Effector memory CD4-positive, alpha-beta T cell (primary cell): ENCODE data around the gene ARHGAP8.

ENCODE experiments used
- DNase-seq, 3 donors: peaks; one replicate each; pipeline ENCODE4 v3.0.0-alpha.2; 2020
- H3K27ac ChIP-seq: 2 replicates; pipeline ENCODE4 v1.7.0; 2013; ENCODE audit warnings: mild to moderate bottlenecking, low read length, moderate library complexity; ENCODE audit not compliant: insufficient read depth, poor library complexity, severe bottlenecking
- H3K27me3 ChIP-seq: replicated peaks from 2 replicates; pipeline ENCODE4 v1.7.0; 2013; ENCODE audit warnings: mild to moderate bottlenecking, low read length; ENCODE audit not compliant: insufficient read depth, control insufficient read depth, poor library complexity, severe bottlenecking
- H3K36me3 ChIP-seq: 2 replicates; pipeline ENCODE4 v1.7.0; 2013; ENCODE audit warnings: mild to moderate bottlenecking, low read length, moderate library complexity; ENCODE audit not compliant: control insufficient read depth, insufficient read depth
- H3K4me1 ChIP-seq: 2 replicates; pipeline ENCODE4 v1.7.0; 2013; ENCODE audit warnings: low read length, mild to moderate bottlenecking; ENCODE audit not compliant: control insufficient read depth, insufficient read depth, poor library complexity, severe bottlenecking
- H3K4me3 ChIP-seq: 2 replicates; pipeline ENCODE4 v1.7.0; 2013; ENCODE audit warnings: low read length, low read depth, mild to moderate bottlenecking; ENCODE audit not compliant: insufficient read depth, poor library complexity, severe bottlenecking
- H3K9me3 ChIP-seq: 2 replicates; pipeline ENCODE4 v1.7.0; 2013; ENCODE audit warnings: mild to moderate bottlenecking, low read length, moderate library complexity; ENCODE audit not compliant: control insufficient read depth

ARHGAP8 gene

GRCh38 chr22:44711241-44711560 is 41.2 kb upstream of the ARHGAP8 start:
- peak overlapping the region; percentile 1 for H3K27ac ChIP-seq

DNA sequence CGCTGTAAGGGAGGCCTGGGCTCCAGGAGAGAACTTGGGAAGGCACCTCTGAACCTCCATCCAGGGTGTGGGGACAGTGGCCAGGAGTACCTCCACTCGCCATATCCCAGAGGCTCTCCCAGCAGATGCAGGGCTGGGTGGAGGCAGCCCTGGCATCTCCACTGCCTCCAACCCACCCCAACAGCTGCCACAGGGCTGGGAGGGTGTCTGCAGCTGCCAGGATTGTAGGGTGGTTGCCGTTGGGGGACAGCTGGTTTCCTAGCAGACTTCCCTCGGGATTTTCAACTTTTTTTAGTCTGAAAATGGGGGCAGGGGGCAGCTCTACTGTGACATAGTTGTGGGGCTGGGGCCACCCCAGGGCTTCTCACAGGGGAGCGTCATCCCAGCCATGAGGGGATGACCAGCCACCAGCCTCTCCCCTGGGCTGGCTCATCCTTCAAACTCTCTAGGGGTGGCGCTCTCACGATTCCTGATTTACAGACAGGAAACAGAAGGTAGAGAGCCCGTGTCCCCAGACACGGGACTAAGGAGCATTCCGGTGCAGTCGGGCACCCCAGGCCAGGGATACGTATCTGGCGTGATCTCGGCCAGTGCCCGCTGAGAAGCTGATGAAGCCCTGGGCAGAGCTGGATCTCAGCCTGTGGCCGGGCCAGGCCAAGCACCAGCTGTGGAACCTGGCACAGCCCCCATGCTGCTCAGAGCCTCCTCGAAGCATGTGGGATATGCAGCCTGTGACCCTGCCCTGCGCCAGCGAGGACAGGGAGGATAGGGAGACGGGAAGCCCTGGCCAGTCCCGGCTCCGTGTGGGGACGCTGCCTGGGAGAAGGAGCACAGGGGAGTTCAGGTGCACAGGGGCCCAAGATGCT is 40.5 kb upstream of the ARHGAP8 start:
- no peak overlapping the region for H3K27ac ChIP-seq
- no peak overlapping the region for H3K4me3 ChIP-seq
- H3K4me1 ChIP-seq = peaks cover 4% of the 10 kb centered on the region
- no peaks in the 10 kb centered on the region for H3K27me3 ChIP-seq
- no peak for DNase-seq
- no peaks in the 10 kb centered on the region for H3K9me3 ChIP-seq
- H3K36me3 ChIP-seq = no peaks in the 10 kb centered on the region

More at GRCh38 chr22:44711241-44711560, 41.2 kb upstream of the ARHGAP8 start:
- Histone ChIP-seq H3K36me3 (no peaks in the 10 kb centered on the region), H3K4me3 (no peak overlapping the region), H3K9me3 (no peaks in the 10 kb centered on the region), H3K4me1 (peaks cover 4% of the 10 kb centered on the region), H3K27me3 (no peaks in the 10 kb centered on the region)
- no peak for DNase-seq

DNA sequence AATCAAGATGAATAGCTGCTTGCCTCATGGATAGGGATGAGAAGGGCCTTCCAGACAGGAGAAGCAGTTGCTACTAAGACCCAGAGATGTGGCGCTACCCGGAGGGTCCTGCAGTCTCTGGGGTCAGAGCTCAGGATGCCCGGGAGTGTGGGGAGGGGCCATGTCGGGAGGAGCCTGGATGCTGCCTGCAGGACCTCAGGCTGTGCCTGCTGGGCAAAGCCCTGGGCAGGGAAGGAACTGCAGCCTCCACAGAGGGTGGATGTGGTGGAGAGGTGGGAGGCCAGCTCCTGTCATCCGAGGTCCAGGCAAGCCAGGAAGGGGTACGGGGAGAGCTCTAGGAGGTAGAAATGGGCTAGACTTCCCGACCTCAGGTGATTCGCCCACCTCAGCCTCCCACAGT is 39.4 kb upstream of the ARHGAP8 start:
- no peaks in the 10 kb centered on the region for H3K9me3 ChIP-seq
- DNase-seq = no peak
- H3K4me3 ChIP-seq = no peak overlapping the region
- H3K27ac ChIP-seq = no peak overlapping the region
- no peaks in the 10 kb centered on the region for H3K27me3 ChIP-seq
- peaks cover 4% of the 10 kb centered on the region for H3K4me1 ChIP-seq
- H3K36me3 ChIP-seq = no peaks in the 10 kb centered on the region

- no peak for DNase-seq
- no peaks in the 10 kb centered on the region for H3K9me3 ChIP-seq
- H3K27me3 ChIP-seq = no peaks in the 10 kb centered on the region
- peaks cover 7% of the 10 kb centered on the region for H3K4me1 ChIP-seq
- H3K36me3 ChIP-seq = no peaks in the 10 kb centered on the region
- H3K27ac ChIP-seq = no peak overlapping the region
- H3K4me3 ChIP-seq = no peak overlapping the region
These were observed 37.5 kb upstream of the ARHGAP8 start for GRCh38 chr22:44714703-44715350.

DNA sequence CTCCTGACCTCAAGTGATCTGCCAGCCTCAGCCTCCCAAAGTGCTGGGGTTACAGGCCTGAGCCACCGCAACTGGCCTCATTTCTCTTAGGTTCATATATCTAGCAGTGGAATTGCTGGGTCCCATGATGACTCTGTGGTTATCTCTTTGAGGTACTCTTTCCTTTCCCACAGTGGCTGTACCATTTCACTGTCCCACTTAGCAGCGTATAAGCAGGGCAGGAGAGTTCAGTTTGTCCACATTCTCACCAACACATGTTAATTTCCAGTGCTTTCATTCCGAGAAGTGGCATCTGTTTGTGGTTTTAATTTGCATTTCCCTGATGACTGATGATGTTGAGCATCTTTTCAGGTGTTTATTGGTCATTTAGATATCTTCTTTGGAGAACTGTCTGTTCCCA is 34.0 kb upstream of the ARHGAP8 start:
- Histone ChIP-seq H3K9me3 (no peaks in the 10 kb centered on the region), H3K36me3 (peaks cover 8% of the 10 kb centered on the region)

DNA sequence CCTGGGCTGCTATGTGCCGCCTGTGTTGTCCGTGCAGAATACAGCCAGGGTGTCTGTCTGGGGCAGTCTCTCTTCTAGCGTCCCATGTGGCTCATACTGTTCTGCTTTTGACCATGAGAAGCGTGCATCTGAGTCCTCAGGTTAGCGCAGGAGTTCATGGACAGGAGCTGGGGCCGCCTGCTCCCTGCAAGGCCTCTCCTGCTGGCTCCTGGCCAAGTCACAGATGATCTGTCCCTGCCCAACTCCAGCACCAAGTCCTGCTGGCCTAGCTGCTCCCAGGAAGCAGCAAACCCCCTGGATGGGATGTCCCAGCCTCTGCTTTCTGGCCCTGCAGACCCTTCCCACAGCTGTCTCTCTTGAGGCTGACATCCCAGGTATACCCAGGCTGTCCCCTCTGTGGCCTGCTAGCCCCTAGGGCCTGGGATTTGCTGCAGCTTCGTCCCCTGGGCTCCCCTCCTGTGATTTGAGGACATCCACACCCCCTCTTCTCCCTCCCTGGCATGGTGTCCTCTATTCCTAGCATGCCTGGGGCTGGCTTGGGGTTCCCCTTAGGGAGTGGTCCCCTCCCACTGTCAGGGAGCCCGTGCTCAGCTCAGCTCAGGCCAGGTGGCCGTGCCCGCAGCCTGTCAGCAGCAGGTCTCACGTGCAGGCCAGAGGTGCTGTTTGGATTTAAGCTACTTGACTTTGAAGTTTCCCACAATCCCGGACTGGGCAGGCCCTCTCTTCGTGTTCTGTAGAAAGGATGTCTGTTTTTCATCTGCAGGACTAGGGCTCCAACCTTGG is 32.6 kb upstream of the ARHGAP8 start:
- H3K27ac ChIP-seq = no peak overlapping the region
- H3K9me3 ChIP-seq = no peaks in the 10 kb centered on the region
- no peak for DNase-seq
- peaks cover 8% of the 10 kb centered on the region for H3K36me3 ChIP-seq
- H3K27me3 ChIP-seq = no peaks in the 10 kb centered on the region
- peaks cover 3% of the 10 kb centered on the region for H3K4me1 ChIP-seq
- no peak overlapping the region for H3K4me3 ChIP-seq

More for the DNA sequence above, 34.0 kb upstream of the ARHGAP8 start:
- H3K4me3 ChIP-seq = no peak overlapping the region
- peaks cover 3% of the 10 kb centered on the region for H3K4me1 ChIP-seq
- no peaks in the 10 kb centered on the region for H3K27me3 ChIP-seq
- no peak overlapping the region for H3K27ac ChIP-seq
- no peak for DNase-seq

DNA sequence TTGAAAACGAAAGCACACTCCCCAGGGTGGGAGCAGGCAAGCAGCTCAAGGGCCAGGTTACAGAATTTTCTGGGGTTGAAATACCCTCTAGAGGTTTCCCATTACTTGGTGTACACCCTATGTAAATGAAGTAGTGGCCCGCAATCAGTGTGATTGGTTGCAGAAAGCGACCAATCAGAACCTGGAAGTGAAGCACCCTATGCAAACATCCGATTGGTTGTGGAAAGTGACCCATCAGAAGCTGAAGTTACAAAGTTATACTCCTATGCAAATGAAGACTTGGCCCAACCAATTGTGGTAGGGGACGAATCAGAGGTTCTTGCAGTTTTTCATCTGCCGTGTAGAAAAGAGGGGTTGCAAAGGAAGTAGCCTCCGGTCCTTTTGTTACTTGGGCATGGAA is 31.2 kb upstream of the ARHGAP8 start:
- no peaks in the 10 kb centered on the region for H3K9me3 ChIP-seq
- H3K27ac ChIP-seq = no peak overlapping the region
- DNase-seq = no peak
- H3K4me1 ChIP-seq = peaks cover 3% of the 10 kb centered on the region
- no peak overlapping the region for H3K4me3 ChIP-seq
- H3K36me3 ChIP-seq = peaks cover 8% of the 10 kb centered on the region
- H3K27me3 ChIP-seq = no peaks in the 10 kb centered on the region

DNA sequence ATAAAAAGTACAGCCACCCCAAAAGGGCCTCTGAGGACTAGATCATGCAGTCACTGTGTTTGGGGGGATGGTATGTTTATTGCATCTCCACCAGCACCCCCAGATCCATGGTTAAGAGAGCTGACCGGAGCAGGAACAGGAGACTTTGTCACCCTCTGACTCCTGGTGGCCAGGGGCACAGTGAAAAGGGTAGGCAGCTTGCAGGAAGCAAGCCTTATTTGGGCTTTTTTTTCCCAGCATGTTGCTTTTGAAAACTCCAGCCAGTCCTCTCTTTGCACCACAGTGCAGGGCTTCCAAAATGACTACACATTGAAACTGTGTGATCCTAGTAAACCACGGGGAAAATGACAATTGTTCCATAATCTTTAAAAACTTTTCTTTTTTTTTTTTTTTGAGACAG is 29.8 kb upstream of the ARHGAP8 start:
- no peak overlapping the region for H3K4me3 ChIP-seq
- H3K27me3 ChIP-seq = no peaks in the 10 kb centered on the region
- no peak overlapping the region for H3K27ac ChIP-seq
- no peak for DNase-seq
- H3K9me3 ChIP-seq = no peaks in the 10 kb centered on the region
- H3K36me3 ChIP-seq = peaks cover 8% of the 10 kb centered on the region
- peaks cover 3% of the 10 kb centered on the region for H3K4me1 ChIP-seq

- Histone ChIP-seq H3K36me3 (peaks cover 16% of the 10 kb centered on the region), H3K4me1 (peaks cover 4% of the 10 kb centered on the region), H3K27me3 (no peaks in the 10 kb centered on the region), H3K27ac (no peak overlapping the region), H3K4me3 (no peak overlapping the region), H3K9me3 (no peaks in the 10 kb centered on the region)
- no peak for DNase-seq
These were observed 28.6 kb upstream of the ARHGAP8 start for GRCh38 chr22:44723801-44724200.

DNA sequence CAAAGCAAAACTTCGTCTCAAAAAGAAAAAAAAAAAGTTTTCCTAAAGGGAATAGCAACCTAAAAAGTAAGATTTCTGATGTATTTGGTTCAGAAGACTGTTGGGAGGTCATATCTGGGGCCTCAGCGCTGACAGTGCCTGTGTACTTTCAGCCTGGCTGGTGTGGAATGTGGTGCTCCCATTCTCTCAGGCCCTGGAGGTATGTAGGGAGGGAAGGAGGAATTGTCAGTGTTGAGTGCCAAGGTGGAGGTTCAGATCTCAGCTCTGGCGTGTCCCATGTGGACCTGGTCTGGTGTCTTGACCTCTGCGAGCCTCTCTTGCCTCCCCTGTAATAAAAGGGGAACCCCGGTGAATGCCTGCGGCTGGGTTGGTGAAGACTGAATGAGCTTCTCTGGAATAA is 28.0 kb upstream of the ARHGAP8 start:
- peaks cover 4% of the 10 kb centered on the region for H3K4me1 ChIP-seq
- H3K36me3 ChIP-seq = peaks cover 21% of the 10 kb centered on the region
- no peaks in the 10 kb centered on the region for H3K9me3 ChIP-seq
- DNase-seq = no peak
- H3K4me3 ChIP-seq = no peak overlapping the region
- no peak overlapping the region for H3K27ac ChIP-seq
- H3K27me3 ChIP-seq = no peaks in the 10 kb centered on the region
